Activated CD4-positive, CD25-positive, alpha-beta regulatory T cell treated with anti-CD3 and anti-CD28 coated beads, Interleukin-2, amount 50 U/mL, for 24 hours (primary cell): ENCODE measurements around the gene DACT3.

Experiments used
- ATAC-seq, 2 donors: fragments of 150-1000 bp; cut with Tn5 transposase; one replicate each; pipeline ENCODE4 v1.10.0; 2021; ENCODE audit warnings: mild to moderate bottlenecking in 1 of 2, moderate library complexity in 1 of 2

DACT3 gene, protein sequence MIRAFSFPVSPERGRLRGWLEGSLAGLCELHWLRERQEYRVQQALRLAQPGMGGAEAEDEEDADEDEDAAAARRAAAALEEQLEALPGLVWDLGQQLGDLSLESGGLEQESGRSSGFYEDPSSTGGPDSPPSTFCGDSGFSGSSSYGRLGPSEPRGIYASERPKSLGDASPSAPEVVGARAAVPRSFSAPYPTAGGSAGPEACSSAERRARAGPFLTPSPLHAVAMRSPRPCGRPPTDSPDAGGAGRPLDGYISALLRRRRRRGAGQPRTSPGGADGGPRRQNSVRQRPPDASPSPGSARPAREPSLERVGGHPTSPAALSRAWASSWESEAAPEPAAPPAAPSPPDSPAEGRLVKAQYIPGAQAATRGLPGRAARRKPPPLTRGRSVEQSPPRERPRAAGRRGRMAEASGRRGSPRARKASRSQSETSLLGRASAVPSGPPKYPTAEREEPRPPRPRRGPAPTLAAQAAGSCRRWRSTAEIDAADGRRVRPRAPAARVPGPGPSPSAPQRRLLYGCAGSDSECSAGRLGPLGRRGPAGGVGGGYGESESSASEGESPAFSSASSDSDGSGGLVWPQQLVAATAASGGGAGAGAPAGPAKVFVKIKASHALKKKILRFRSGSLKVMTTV

GRCh38 chr19:46661020-46661731 lies at the start of gene DACT3:
TSS of gene DACT3 (minus strand) at chr19:46661182. CDS start at chr19:46661064, 118 bp downstream.
- peak; percentile 89 to 93 for ATAC-seq

DNA sequence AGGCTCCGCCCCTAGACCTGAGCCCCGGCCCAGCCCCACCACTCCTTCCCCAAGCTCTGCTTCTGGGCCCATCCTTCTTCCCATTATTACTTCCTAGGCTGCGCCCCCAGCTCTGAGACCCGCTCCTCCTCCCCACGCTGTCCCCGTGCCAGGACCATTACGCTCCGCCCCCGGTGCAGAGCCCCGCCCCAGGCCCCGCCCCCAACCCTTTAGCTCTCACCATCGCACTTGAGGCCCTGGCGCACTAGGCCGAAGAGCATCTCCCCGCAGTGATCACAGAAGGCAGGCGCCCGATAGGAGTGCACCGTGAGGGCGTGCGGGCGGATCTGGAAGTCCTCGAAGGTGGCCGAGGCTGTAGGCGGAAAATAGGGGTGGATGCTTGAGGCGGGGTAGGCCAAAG lies 49.7 kb upstream of the DACT3 start:
- no peak for ATAC-seq

DNA sequence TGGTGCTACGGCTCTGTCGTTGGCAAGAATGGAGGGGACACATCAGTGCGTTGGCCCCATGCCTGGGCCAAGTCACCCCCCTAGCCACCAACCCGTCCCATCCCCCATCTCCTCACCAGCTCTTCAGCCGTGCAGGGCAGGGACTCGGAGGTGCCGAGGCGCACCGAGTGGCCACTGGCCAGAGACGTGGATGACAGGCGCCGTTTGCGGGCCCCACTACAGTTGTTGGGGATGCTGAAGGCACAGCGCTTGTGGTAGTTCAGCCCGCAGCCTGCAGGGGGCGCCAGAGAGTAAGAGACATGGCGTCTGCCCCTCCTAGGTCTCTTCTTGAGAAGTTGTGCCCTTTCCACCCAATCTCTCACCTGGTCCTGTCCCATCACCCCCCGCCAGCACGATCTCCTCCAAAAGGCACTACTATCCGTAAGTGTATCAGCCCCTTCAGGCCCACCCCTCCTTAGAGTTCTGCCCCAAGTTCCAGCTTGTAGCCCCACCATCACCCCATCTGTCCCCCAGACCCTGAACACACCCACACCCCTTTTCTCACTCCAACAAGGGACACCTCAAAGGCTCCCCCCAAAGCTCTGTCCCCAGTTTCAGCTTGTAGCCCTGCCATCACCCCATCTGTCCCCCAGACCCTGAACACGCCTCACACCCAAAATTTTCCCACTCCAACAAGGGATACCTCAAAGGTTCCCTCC lies 43.5 kb upstream of the DACT3 start:
- peak; percentile 88 to 93 for ATAC-seq

GRCh38 chr19:46700704-46701103 lies 39.7 kb upstream of the DACT3 start:
- no peak for ATAC-seq

DNA sequence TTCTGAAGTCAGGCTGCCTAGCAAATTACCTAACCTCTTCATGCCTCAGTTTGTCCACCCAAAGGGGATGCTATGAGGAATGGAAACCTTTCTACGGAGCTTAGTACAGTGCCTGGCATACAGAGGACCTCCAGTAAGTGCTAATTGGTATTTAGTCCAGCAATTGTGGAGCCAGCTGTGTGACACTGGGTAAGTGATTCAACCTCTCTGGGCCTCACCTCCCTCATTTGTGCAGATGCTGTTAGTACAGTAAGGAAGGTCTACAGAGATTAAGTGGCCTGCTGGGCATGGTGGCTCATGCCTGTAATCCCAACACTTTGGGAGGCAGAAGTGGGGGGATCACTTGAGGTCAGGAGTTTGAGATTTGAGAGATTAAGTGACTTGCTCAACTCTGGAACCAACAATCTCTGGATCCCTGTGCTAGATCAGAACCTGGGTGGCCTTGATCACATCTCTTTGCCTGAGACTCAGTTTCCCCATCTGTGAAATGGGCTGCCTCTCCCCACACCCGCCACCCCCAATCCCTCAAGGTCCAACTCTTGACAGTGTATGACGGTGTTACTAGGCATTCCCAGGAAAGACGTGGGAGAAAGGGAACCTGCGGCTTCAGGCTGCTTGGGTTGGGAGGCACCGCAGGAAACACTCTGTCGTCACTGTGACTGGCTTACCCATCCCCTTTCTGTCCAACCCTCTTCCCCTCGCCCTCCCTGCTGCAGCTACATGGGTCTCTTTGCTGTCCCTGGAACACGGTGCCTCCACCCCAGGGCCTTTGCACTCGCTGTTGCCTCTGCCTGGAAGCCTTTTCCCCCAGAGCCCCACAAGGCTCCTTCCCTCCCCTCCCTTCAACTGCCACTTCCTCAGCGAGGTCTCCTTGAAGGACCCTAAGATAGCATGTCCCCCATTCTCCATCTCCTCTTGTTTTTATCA lies 37.7 kb upstream of the DACT3 start:
- no peak for ATAC-seq

GRCh38 chr19:46697204-46697960 lies 36.4 kb upstream of the DACT3 start:
- peak; percentile 33 to 38 for ATAC-seq

GRCh38 chr19:46696866-46697203 lies 35.9 kb upstream of the DACT3 start:
- no peak for ATAC-seq

DNA sequence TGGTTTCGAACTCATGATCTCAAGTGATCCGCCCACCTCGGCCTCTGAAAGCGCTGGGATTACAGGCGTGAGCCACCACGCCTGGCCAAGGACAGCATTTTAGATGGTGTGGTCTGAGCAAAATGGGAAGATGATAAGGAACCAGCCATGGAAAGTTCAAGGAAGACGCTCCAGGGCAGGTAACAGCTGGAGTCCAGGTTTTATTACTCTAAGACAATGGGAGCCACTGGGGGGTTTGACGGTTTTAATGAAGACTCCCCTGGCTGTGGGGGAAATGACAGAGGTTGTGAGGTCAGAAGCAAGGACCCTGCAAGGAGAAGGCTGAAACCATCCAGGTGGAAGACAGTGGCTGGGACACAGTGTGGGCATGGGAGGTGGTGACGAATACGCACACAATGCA lies 35.1 kb upstream of the DACT3 start:
- ATAC-seq, result no peak

DNA sequence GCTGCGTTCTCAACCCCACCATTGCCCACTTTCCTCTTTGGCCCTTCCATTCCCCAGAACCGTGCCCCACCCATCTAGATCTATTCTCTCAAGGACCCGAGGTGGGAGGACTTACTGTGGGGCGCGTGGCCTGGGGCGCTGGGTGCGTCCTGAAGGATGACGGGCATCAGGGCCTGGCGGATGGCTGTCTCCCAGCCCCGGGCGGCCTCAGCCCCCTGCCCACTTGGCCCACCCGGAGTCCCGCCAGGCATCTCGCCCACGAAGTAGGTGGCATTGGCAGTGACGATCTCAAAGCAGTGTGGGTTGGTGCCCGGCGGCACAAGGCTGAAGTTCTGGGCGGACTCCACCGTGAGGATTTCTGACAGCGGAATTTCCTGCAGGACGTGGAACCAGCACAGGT lies 32.8 kb upstream of the DACT3 start:
- no peak for ATAC-seq

DNA sequence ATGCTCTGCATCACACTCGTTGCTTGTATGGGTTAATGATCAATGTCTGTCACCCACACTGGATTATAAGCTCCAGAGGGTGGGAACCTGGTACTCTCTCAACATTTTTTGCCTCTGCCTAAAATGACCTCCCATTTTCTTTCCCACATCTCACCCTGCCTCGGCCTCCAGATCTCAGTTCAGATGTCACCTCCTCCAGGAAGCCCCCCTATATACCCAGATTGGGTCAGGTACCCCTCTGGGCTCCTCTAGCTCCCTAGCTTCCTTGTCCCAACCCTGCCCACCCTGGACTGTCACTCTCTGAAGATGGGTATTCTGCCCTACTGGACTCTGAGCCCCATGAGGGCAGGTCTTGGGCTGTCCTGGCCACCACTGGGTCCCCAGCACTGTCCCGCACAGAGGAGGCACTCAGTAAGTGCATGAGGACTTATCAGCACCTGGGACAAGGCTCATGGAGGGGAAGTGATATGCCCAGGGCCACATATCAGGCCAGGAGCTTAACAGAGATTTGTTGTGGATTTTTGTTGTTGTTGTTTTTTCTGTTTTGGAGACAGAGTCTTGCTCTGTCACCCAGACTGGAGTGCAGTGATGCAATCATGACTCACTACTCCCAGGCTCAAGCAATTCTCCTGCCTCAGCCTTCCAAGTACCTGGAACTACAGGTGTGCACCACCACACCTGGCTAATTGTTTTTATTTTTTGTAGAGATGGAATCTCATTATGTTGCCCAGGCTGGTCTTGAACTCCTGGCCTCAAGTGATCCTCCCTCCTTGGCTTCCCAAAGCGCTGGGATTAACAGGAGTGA lies 32.1 kb upstream of the DACT3 start:
- ATAC-seq, result no peak

DNA sequence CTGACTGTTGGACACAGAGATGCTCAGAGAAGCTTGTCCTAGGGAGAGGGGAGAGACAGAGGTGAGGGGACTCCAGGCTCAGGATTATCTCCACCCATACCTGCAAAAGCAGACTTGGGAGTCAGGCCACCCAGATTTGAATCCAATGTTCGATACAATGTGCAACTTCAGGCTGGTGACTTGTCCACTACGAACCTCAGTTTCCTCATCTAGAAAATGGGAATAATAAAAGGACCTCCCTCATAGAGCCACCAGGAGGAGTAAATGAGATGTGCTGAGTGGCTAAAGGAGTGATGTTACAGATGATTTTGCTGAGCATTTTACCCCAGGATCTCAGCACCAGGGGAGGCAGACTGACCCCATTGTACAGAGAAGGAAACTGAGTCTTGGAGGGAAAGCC lies 31.0 kb upstream of the DACT3 start:
- ATAC-seq, result no peak

DNA sequence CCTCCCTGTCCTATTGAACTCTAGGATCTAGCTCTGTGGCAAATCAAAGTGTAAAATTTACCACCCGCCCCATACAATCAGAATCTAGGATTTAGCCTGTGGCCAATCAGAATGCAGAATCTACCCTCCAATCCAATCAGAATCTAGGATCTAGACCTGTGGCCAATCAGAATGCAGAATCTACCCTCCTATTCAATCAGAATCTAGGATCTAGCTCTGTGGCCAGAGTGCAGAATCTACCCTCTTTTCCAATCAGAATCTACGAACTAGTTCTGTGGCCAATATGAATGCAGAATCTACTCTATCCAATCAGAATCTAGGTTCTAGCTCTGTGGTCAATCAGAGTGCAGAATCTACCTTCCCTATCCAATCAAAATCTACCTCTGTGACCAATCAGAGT lies 30.1 kb upstream of the DACT3 start:
- no peak for ATAC-seq

- ATAC-seq, result no peak
These were observed 28.4 kb upstream of the DACT3 start for GRCh38 chr19:46689358-46689757.

DNA sequence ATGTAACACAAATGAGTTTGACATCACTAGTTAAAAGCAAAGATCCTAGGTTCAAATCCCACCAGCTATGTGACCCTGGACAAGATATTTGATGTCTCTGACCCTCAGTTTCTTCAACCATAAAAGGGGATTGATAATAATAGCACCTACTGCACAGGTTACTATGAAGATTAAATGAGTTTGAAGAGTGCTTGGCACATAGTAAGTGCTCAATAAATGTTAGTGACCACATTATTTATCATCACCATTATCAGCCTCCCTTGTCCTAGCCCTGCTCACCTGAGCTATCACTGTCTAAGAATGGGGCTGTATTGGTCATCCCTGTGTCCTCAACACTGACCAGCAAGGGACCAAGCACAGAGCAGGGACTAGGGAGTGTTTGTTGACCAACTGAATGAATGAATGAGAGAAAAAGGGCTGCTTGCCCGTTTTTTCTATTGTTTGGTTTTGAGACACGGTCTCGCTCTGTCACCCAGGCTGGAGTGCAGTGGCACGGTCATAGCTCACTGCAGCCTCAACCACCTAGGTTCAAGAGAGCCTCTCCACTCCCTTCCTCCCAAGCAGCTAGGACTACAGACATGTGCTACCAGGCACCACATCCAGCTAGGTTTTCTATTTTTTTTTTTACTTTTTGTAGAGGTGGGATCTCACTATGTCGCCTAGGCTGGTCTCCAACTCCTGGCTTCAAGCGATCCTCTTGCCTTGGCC lies 26.6 kb upstream of the DACT3 start:
- ATAC-seq, result no peak

GRCh38 chr19:46685189-46685588 lies 24.2 kb upstream of the DACT3 start:
- no peak for ATAC-seq

DNA sequence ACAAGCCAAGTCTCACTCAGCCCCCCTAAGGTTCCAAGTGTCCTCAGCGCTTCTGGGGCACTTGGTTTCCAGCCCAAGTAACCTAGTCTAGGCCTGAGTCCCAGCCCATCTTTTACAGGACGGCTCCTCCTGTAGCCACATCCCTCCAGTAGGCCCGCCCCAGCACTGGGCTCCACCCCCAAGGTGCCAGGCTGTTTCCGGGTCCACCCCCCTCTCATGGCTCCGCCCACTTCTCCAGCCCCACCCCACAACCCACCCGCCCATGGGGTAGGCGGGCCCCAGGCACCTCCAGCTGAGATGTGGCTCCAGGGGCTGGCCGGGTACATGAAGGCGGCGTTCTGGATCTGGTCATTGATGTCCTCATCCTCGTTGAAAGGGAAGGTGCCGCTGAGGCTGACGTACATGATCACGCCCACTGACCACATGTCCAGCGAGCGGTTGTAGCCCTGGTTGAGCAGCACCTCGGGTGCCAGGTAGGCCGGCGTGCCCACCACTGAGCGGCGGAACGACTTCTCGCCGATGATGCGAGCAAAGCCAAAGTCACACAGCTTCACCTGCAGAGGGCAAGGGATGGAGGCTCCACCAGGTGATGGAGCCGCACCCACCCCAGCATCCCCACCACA lies 17.2 kb upstream of the DACT3 start:
- peak; percentile 69 to 74 for ATAC-seq

DNA sequence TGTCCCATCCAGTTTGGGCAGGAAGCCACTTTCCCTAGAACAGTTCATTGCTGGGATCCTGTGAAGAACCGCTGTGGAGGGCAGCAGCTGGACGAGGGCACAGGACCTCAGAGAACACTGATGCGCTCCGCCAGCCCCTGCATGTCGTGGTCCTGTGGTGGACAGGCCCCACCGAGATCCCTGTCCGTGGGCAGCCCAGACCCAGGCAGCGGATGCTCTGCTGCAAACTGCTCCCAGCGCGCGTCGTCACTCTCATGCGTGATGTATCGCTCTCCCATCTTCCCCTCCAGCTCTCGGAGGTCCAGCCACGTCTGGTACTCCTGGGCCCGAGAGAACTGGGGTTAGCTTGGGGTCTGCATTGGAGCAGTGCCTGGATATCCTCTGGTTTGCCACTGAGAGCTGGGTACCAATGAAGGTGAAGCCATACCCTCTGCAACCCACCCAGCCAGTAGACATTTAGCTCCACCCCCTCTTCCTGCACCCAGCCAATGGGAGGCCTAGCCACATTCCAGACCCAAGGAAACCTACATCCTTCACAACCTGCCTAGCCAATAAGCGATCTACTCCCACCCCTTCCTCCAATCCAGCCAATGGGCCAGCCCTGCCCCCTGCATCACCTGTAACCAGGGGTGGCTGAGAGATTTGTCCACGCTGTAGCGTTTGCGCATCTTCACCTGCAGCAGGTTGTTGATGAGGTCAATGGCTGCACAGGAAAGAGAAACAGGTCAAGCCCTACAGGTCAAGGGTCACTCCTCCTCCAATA lies 13.6 kb upstream of the DACT3 start:
- no peak for ATAC-seq

DNA sequence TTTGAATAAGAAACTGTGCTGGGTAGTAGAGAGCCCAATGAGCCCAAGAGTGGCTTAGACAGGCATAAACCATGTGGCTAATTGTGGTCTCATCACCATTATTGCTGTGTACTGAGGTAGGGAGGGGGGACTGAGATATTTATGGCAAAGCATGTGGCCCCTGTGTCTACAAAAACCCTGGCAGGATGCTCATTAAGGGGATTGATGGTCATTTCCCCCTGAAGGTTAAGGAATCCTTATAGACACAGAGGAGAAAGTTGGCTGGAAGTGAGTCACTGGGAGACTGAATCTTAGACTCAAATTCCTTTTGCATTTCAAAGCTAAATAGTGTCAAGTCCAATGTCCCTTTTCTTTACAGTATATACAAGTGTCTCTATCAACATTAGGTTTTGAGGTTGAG lies 9.8 kb upstream of the DACT3 start:
- ATAC-seq, result no peak

DNA sequence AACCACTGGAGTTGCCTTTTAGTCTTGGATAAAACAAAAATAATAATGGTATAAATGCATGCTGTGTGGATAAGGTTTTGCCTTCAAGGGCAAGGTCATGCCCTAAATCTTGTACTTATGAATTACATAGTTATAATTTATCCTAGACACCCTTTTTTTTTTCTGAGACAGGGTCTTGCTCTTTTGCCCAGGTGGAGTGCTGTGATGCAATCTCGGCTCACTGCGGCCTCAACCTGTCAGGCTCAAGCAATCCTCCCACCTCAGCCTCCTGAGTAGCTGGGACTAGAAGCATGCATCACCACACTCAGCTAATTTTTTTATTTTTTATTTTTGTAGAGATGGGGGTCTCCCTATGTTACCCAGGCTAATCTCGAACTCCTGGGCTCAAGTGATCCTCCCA lies 7.7 kb upstream of the DACT3 start:
- no peak for ATAC-seq
